Bronchial epithelial cell (primary cell): ENCODE data around the gene SRPK2. TPM values are rescaled to one million over a fixed set of nuclear protein-coding genes. Genes with fewer than 3 reads are reported as not detected.

ENCODE experiments used
- DNase-seq: peaks from one replicate; pipeline ENCODE4 v3.0.0-alpha.2; 2010; ENCODE audit warnings: low read depth
- FAIRE-seq: peaks from 2 replicates; lab custom pipeline; 2011; peaks lifted over from hg19 to GRCh38; lab: Jason Lieb, UNC
- H3K27me3 ChIP-seq: 2 replicates; pipeline ENCODE4 v1.5.1; 2011; ENCODE audit warnings: low read length; ENCODE audit not compliant: control insufficient read depth, insufficient read depth
- H3K36me3 ChIP-seq: 2 replicates; pipeline ENCODE4 v1.5.1; 2011; ENCODE audit warnings: low read length; ENCODE audit not compliant: control insufficient read depth, insufficient read depth
- H3K4me3 ChIP-seq: 2 replicates; pipeline ENCODE4 v1.5.1; 2011; ENCODE audit warnings: mild to moderate bottlenecking, low read depth, low read length, control low read depth
- total RNA-seq: library from RNA; depleted of rRNA; stranded (reverse); fragments of >200 nt; gene quantifications from 2 replicates; pipeline ENCODE4 v1.2.1, GENCODE V29; 2014
- TF ChIP-seq, protein P1 (sequence below): IDR thresholded peaks from 2 replicates; pipeline ENCODE4 v1.5.1; 2011; ENCODE audit warnings: mild to moderate bottlenecking, moderate library complexity, low read length, control low read depth, inconsistent platforms; ENCODE audit not compliant: insufficient read depth, severe bottlenecking

Gene SRPK2
- total RNA-seq, 1 donor from 2014 or later, result 43.4 TPM

DNA sequence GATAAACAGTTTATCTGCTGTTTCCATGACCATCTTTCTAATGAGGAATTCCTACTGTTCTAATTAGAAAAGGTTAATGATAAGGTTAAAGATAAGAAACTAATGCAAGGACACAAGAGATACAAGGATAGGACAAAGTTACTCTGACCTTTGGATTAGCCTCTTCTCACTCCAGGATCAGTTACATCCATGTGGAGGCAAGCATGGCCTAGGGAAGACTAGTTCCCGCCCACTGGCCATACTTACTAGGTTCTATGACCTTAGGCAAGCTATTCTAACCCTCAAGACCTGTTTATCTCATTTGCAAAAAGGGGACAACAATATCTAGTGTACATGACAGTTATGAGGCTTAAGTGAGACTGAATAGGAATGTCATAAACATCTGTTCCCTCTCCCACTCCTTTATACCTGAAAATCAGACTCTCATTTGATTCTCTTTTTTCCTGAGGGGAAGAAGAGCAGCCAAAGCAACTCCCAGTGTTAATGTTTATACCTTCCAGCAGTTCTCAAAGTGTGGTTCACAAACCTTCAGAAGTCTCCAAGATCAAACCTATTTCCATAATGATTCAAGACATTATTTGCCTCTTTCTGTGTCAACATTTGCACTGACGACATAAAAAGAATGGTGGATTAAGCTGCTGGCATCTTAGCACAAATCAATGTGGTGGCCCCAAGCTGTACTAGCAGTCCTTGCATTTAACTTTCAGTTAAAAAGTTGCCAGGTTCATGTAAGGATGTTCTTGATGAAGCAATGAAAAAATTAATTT is 72.0 kb downstream of the SRPK2 start:
- FAIRE-seq (no peak), DNase-seq (no peak)

DNA sequence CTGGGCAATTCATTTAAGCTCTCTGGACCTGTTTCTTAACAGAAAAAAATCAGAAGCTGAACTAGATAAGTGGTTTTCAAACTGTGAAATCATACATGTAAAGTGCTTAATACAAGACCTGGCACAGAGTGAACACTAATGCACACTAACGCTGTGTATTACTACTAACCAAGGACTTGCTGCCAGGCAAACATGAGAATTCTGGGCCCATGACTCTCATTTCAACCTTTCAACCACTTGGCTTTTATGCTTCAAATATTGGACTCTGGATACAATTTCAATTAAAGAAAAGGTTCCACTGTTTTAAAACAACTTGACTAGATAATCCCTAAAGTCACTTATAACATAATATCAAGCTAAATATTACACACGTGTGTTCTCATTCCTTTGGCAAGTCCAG is 73.4 kb downstream of the SRPK2 start:
- H3K36me3 ChIP-seq, result no peaks in the 10 kb centered on the region
- DNase-seq (no peak), FAIRE-seq (no peak)
- no peak overlapping the region for H3K4me3 ChIP-seq
- TF ChIP-seq, protein P1, sequence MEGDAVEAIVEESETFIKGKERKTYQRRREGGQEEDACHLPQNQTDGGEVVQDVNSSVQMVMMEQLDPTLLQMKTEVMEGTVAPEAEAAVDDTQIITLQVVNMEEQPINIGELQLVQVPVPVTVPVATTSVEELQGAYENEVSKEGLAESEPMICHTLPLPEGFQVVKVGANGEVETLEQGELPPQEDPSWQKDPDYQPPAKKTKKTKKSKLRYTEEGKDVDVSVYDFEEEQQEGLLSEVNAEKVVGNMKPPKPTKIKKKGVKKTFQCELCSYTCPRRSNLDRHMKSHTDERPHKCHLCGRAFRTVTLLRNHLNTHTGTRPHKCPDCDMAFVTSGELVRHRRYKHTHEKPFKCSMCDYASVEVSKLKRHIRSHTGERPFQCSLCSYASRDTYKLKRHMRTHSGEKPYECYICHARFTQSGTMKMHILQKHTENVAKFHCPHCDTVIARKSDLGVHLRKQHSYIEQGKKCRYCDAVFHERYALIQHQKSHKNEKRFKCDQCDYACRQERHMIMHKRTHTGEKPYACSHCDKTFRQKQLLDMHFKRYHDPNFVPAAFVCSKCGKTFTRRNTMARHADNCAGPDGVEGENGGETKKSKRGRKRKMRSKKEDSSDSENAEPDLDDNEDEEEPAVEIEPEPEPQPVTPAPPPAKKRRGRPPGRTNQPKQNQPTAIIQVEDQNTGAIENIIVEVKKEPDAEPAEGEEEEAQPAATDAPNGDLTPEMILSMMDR, result no peak
- H3K27me3 ChIP-seq, result no peaks in the 10 kb centered on the region

More for the DNA sequence above, 72.0 kb downstream of the SRPK2 start:
- H3K27me3 ChIP-seq, result no peaks in the 10 kb centered on the region
- H3K36me3 ChIP-seq, result no peaks in the 10 kb centered on the region
- H3K4me3 ChIP-seq, result no peak overlapping the region
- TF ChIP-seq, protein P1, result no peak

DNA sequence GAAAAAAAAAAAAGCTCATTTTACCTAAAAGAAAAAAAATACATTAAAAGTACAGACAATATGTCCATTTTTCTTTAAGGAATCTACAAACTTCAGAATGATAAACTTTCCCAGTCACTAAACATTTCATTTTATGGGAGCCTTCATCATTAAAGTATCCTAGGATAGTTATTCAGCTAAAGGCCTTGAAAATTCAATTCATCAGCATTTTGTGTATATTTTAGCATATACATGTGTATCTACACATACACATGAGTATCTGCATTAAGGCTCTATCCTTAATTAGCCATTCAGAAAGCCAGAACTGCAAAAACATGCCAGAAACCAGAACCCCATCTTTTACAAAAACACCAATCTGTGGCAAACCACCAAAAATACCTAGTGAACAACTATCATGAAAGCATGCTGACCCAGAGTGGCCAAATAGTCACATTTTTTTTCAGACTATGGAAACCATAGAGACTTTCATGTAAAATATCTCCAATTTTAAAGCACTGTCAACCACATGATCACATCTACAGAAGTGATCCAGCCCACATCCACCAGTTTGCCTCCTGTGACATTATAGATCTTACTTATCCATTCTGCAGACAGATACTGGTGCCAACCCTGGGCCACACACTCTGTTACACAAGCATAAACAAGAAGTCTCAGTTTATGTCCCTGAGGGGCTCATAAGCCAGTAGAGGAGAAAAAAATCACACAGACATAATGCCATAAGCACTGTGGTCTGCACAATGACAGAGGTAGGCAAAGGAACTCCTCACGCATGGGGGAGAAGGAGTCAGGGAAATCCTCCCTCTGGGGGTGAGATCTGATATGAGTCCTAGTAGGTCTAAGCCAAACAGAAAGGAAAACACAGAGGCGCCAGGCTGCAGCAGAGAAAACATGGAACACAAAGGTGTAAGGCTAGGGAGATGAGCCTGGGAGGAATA is 79.2 kb downstream of the SRPK2 start:
- FAIRE-seq, result no peak
- Histone ChIP-seq H3K27me3 (no peaks in the 10 kb centered on the region), H3K4me3 (no peak overlapping the region), H3K36me3 (no peaks in the 10 kb centered on the region)
- DNase-seq, result no peak
- TF ChIP-seq, protein P1, result no peak

DNA sequence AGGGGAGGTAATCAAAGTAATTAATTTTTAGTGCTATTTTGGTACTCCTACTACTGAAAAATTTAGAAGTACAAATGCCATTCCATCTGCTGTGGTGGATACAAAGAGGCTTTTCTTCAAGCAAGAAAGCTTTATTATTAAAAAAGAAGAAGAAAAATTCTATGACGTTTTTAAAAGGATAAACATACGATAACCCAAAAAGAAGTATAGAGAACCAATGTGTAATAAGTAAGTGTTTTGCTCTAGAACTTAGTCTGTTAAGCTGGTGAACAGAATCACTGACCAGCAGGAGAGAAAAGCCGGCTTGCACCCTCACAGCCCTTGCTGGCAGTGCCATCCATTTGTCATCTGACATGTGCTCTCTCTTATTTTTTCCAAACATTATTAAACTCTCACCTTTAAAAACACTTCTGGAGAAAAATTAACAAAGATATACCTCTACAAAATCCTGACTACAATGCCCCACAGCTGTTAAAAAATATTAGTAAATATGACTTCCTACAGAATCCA is 81.5 kb downstream of the SRPK2 start:
- Histone ChIP-seq H3K4me3 (no peak overlapping the region), H3K27me3 (no peaks in the 10 kb centered on the region), H3K36me3 (no peaks in the 10 kb centered on the region)
- DNase-seq (no peak), FAIRE-seq (no peak)
- TF ChIP-seq, protein P1, result no peak

DNA sequence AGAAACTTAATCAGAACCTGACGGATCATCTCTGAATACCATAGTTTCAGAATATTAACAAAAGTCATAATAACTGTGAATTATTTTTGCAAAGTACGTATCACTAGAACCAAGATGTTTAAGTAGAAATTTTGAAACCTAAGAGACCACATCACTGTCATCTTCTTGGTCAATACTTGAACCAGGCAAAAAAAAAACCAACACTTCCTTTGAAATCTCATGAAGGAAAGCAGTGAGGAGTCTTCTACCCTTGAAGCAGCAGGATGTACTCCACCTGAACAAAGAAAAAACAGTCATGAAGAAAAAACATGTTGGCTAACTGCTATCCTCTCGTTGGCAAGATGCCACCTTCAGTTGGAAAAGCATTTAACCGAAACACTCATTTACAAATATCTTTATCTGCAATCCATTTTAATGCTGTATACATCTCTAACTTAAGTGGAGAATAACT is 82.4 kb downstream of the SRPK2 start:
- Histone ChIP-seq H3K36me3 (no peaks in the 10 kb centered on the region), H3K4me3 (no peak overlapping the region), H3K27me3 (no peaks in the 10 kb centered on the region)
- DNase-seq (peak; percentile 28), FAIRE-seq (no peak)
- TF ChIP-seq, protein P1, result no peak
